HepG2 (cell line): ENCODE measurements around the gene OPA3. TPM values are rescaled to one million over a fixed set of nuclear protein-coding genes. Genes with fewer than 3 reads are reported as not detected.

ENCODE experiments used
- ARNTL ChIP-seq: sonication (generic); formaldehyde crosslinking; IDR thresholded peaks from 2 replicates; pipeline ENCODE4 v1.4.0; 2020; ENCODE audit warnings: mild to moderate bottlenecking, missing genetic modification reagents
- CAMTA2 ChIP-seq: sonication (generic); formaldehyde crosslinking; IDR thresholded peaks from 2 replicates; pipeline ENCODE4 v1.4.0; 2020; ENCODE audit warnings: mild to moderate bottlenecking, missing genetic modification reagents, borderline replicate concordance
- CREM ChIP-seq, 2 experiments: sonication (generic) in 1 of 2; formaldehyde crosslinking in 1 of 2; IDR thresholded peaks; 2 replicates each; pipeline versions ENCODE4 v1.4.0 to v1.6.1; 2016 to 2020; ENCODE audit warnings: antibody characterized with exemption in 1 of 2, mild to moderate bottlenecking in 1 of 2, missing genetic modification reagents in 1 of 2
- GZF1 ChIP-seq: sonication (generic); formaldehyde crosslinking; IDR thresholded peaks from 2 replicates; pipeline ENCODE4 v1.5.1; 2020; ENCODE audit warnings: mild to moderate bottlenecking, missing genetic modification reagents
- HHEX ChIP-seq: IDR thresholded peaks from 2 replicates; pipeline ENCODE4 v1.6.1; 2016; ENCODE audit warnings: control low read depth
- JARID2 ChIP-seq: sonication (generic); formaldehyde crosslinking; IDR thresholded peaks from 2 replicates; pipeline ENCODE4 v1.8.1; 2023; ENCODE audit warnings: missing genetic modification reagents, inconsistent platforms; ENCODE audit not compliant: insufficient replicate concordance
- KLF15 ChIP-seq: sonication (generic); formaldehyde crosslinking; IDR thresholded peaks from 2 replicates; pipeline ENCODE4 v1.8.1; 2023; ENCODE audit warnings: borderline replicate concordance, mild to moderate bottlenecking, inconsistent platforms, missing genetic modification reagents, mixed read lengths
- MYC ChIP-seq: sonication (generic); formaldehyde crosslinking; IDR thresholded peaks from 2 replicates; pipeline ENCODE4 v1.9.0; 2021; ENCODE audit warnings: missing genetic modification reagents, borderline replicate concordance
- NFE2 ChIP-seq: sonication (generic); formaldehyde crosslinking; IDR thresholded peaks from 2 replicates; pipeline ENCODE4 v1.4.0; 2020; ENCODE audit warnings: missing genetic modification reagents
- RBAK ChIP-seq: sonication (generic); formaldehyde crosslinking; IDR thresholded peaks from 2 replicates; pipeline ENCODE4 v1.5.1; 2020; ENCODE audit warnings: mild to moderate bottlenecking, missing genetic modification reagents
- SALL2 ChIP-seq: sonication (generic); formaldehyde crosslinking; IDR thresholded peaks from 2 replicates; pipeline ENCODE4 v1.8.1; 2023; ENCODE audit warnings: mild to moderate bottlenecking, missing genetic modification reagents, inconsistent platforms
- SNAPC2 ChIP-seq: sonication (generic); formaldehyde crosslinking; IDR thresholded peaks from 2 replicates; pipeline ENCODE4 v1.8.1; 2022; ENCODE audit warnings: mild to moderate bottlenecking, missing genetic modification reagents
- SNAPC4 ChIP-seq: sonication (generic); formaldehyde crosslinking; IDR thresholded peaks from 2 replicates; pipeline ENCODE4 v1.4.0; 2020; ENCODE audit warnings: mild to moderate bottlenecking, missing genetic modification reagents
- TBX3 ChIP-seq: fragments of 450-650 bp; IDR thresholded peaks from 2 replicates; pipeline ENCODE4 v1.6.1; 2017; ENCODE audit warnings: antibody characterized with exemption, mild to moderate bottlenecking, inconsistent platforms, borderline replicate concordance
- U2AF1 ChIP-seq: fragments of 200-400 bp; formaldehyde crosslinking; optimal IDR thresholded peaks from 2 replicates; pipeline ENCODE3; 2017; ENCODE audit warnings: mild to moderate bottlenecking, low read depth, low read length
- ZBTB8A ChIP-seq: sonication (generic); formaldehyde crosslinking; IDR thresholded peaks from 2 replicates; pipeline ENCODE4 v1.4.0; 2020; ENCODE audit warnings: mild to moderate bottlenecking, low read depth, missing genetic modification reagents, borderline replicate concordance
- ZFP36L2 ChIP-seq: sonication (generic); formaldehyde crosslinking; IDR thresholded peaks from 2 replicates; pipeline ENCODE4 v1.4.0; 2020; ENCODE audit warnings: missing genetic modification reagents
- ZFX ChIP-seq: sonication (generic); formaldehyde crosslinking; IDR thresholded peaks from 2 replicates; pipeline ENCODE4 v1.4.0; 2020; ENCODE audit warnings: mild to moderate bottlenecking, low read depth, missing genetic modification reagents, moderate library complexity
- ZNF263 ChIP-seq: sonication (generic); formaldehyde crosslinking; IDR thresholded peaks from 2 replicates; pipeline ENCODE4 v1.4.0; 2020; ENCODE audit warnings: missing genetic modification reagents
- ZNF431 ChIP-seq: sonication (generic); formaldehyde crosslinking; IDR thresholded peaks from 2 replicates; pipeline ENCODE4 v1.9.0; 2022; ENCODE audit warnings: missing genetic modification reagents, low read depth, mild to moderate bottlenecking, borderline replicate concordance
- ZNF549 ChIP-seq: sonication (generic); formaldehyde crosslinking; IDR thresholded peaks from 2 replicates; pipeline ENCODE4 v1.5.0; 2020; ENCODE audit warnings: missing genetic modification reagents
- ZNF558 ChIP-seq: sonication (generic); formaldehyde crosslinking; IDR thresholded peaks from 2 replicates; pipeline ENCODE4 v1.9.0; 2022; ENCODE audit warnings: mild to moderate bottlenecking, missing genetic modification reagents, borderline replicate concordance
- ZNF672 ChIP-seq: sonication (generic); formaldehyde crosslinking; IDR thresholded peaks from 2 replicates; pipeline ENCODE4 v1.8.1; 2022; ENCODE audit warnings: missing genetic modification reagents
- ZNF737 ChIP-seq: sonication (generic); formaldehyde crosslinking; IDR thresholded peaks from 2 replicates; pipeline ENCODE4 v1.5.0; 2020; ENCODE audit warnings: missing genetic modification reagents, mild to moderate bottlenecking, borderline replicate concordance
- polyA plus RNA-seq, 8 experiments: library from polyadenylated mRNA; depleted of rRNA in 3 of 8; stranded (reverse) in 7 of 8; unstranded in 1 of 8; fragments of >200 nt; fragmentation: Illumina TruSeq in 4 of 8; extraction: Trizol in 4 of 8; gene quantifications; 2 replicates each; pipeline versions ENCODE4 v1.2.1 to v1.2.3, GENCODE V29; 2011 to 2016; ENCODE audit warnings: low read depth in 4 of 8, missing spikeins in 1 of 8, mixed read lengths in 1 of 8; ENCODE audit not compliant: insufficient read depth in 1 of 8
- total RNA-seq, 5 experiments: library from RNA; depleted of rRNA; stranded (reverse); fragments of >200 nt; fragmentation: Illumina TruSeq; extraction: Trizol; gene quantifications; 2 replicates each; pipeline ENCODE4 v1.2.3, GENCODE V29; 2016; ENCODE audit warnings: low read depth in 1 of 5
- TF ChIP-seq, protein P1 (sequence below): sonication (generic); formaldehyde crosslinking; IDR thresholded peaks from 2 replicates; pipeline ENCODE4 v1.4.0; 2020; ENCODE audit warnings: missing genetic modification reagents

OPA3 gene
- total and polyA plus RNA-seq, 2 of the 13 experiments (the other 11 are each of a cell fraction or from before 2014, with no cell fraction given): 8.3 to 17.7 TPM

GRCh38 chr19:45514376-45515051 lies 70.1 kb downstream of the OPA3 start (continued):
- no peak for TF ChIP-seq ZNF737 (CRISPR knock-in tag)
- TF ChIP-seq, protein P1, sequence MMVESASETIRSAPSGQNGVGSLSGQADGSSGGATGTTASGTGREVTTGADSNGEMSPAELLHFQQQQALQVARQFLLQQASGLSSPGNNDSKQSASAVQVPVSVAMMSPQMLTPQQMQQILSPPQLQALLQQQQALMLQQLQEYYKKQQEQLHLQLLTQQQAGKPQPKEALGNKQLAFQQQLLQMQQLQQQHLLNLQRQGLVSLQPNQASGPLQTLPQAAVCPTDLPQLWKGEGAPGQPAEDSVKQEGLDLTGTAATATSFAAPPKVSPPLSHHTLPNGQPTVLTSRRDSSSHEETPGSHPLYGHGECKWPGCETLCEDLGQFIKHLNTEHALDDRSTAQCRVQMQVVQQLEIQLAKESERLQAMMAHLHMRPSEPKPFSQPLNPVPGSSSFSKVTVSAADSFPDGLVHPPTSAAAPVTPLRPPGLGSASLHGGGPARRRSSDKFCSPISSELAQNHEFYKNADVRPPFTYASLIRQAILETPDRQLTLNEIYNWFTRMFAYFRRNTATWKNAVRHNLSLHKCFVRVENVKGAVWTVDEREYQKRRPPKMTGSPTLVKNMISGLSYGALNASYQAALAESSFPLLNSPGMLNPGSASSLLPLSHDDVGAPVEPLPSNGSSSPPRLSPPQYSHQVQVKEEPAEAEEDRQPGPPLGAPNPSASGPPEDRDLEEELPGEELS (CRISPR knock-in tag): peak; percentile 64
- no peak for TF ChIP-seq RBAK (CRISPR knock-in tag)
- no peak for TF ChIP-seq ZNF549 (CRISPR knock-in tag)
- TF ChIP-seq ZNF431 (CRISPR knock-in tag): no peak
- TF ChIP-seq KLF15: no peak
- 0 out of 2 replicates have a peak, but pooled peaks have one; percentile 19 for TF ChIP-seq ARNTL (CRISPR knock-in tag)
- no peak; the same call in 1 of the 2 replicates for TF ChIP-seq ZFX
- no peak for TF ChIP-seq NFE2 (CRISPR knock-in tag)
- no peak for TF ChIP-seq U2AF1
- TF ChIP-seq ZNF263 (CRISPR knock-in tag): no peak
- no peak for TF ChIP-seq SNAPC2 (CRISPR knock-in tag)
- no peak for TF ChIP-seq GZF1 (CRISPR knock-in tag)
- no peak for TF ChIP-seq ZBTB8A (CRISPR knock-in tag)
- TF ChIP-seq CAMTA2: no peak
- TF ChIP-seq ZNF672 (CRISPR knock-in tag): no peak
- TF ChIP-seq JARID2 (CRISPR knock-in tag): no peak
- TF ChIP-seq ZFP36L2 (CRISPR knock-in tag): no peak; the same call in 1 of the 2 replicates
- TF ChIP-seq TBX3: no peak
- TF ChIP-seq SALL2: no peak
- TF ChIP-seq SNAPC4 (CRISPR knock-in tag): no peak
- TF ChIP-seq CREM (IDR thresholded peaks at IDR 0.05): peak; percentile 46; the same call in 1 of the 2 replicates
- no peak for TF ChIP-seq CREM (CRISPR knock-in tag; IDR thresholded peaks at IDR 0.05)
- TF ChIP-seq MYC (CRISPR knock-in tag): peak; percentile 78; the same call in 1 of the 2 replicates
- no peak for TF ChIP-seq ZNF558
- no peak for TF ChIP-seq HHEX (CRISPR knock-in tag)
